Subcutaneous adipose tissue (tissue), 4 donors: ENCODE results near the gene ZC3H7A. TPM values are rescaled to one million over a fixed set of nuclear protein-coding genes. Genes with fewer than 3 reads are reported as not detected.

ENCODE experiments used
- total RNA-seq, 4 donors: library from RNA; depleted of rRNA; stranded (reverse); fragments of >200 nt; gene quantifications; one replicate each; pipeline ENCODE4 v1.1.0, GENCODE V29; 2016
- TF ChIP-seq, protein P1 (sequence below): fragments of 450-650 bp; IDR thresholded peaks from one replicate; pipeline ENCODE4 v1.5.1; 2016; ENCODE audit warnings: low read depth, mild to moderate bottlenecking, control low read depth, antibody characterized with exemption, moderate library complexity

The ZC3H7A gene
- total RNA-seq, 4 donors from 2014 or later: 68.5 to 100 (median 94.7) TPM

DNA sequence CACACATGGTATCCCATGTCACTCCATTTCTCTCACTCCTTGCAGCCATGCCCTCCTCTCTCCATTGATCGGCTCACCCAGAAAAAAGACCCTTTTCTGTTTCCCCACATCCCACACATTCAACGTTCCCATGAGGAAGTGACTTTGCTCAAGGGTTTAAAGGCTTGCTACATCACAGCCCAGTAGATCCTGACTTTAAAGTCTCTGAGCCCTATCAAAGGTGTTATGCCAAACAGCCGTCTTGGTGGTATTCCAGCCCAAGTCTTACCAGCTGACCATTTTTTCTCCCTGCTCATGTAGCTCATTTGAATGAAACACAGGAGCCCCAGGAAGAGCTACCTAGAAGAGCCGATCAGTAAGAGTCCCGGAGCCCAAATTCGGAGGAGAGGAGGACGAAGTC lies 47.0 kb downstream of the ZC3H7A start:
- TF ChIP-seq, protein P1, sequence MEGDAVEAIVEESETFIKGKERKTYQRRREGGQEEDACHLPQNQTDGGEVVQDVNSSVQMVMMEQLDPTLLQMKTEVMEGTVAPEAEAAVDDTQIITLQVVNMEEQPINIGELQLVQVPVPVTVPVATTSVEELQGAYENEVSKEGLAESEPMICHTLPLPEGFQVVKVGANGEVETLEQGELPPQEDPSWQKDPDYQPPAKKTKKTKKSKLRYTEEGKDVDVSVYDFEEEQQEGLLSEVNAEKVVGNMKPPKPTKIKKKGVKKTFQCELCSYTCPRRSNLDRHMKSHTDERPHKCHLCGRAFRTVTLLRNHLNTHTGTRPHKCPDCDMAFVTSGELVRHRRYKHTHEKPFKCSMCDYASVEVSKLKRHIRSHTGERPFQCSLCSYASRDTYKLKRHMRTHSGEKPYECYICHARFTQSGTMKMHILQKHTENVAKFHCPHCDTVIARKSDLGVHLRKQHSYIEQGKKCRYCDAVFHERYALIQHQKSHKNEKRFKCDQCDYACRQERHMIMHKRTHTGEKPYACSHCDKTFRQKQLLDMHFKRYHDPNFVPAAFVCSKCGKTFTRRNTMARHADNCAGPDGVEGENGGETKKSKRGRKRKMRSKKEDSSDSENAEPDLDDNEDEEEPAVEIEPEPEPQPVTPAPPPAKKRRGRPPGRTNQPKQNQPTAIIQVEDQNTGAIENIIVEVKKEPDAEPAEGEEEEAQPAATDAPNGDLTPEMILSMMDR: no peak

DNA sequence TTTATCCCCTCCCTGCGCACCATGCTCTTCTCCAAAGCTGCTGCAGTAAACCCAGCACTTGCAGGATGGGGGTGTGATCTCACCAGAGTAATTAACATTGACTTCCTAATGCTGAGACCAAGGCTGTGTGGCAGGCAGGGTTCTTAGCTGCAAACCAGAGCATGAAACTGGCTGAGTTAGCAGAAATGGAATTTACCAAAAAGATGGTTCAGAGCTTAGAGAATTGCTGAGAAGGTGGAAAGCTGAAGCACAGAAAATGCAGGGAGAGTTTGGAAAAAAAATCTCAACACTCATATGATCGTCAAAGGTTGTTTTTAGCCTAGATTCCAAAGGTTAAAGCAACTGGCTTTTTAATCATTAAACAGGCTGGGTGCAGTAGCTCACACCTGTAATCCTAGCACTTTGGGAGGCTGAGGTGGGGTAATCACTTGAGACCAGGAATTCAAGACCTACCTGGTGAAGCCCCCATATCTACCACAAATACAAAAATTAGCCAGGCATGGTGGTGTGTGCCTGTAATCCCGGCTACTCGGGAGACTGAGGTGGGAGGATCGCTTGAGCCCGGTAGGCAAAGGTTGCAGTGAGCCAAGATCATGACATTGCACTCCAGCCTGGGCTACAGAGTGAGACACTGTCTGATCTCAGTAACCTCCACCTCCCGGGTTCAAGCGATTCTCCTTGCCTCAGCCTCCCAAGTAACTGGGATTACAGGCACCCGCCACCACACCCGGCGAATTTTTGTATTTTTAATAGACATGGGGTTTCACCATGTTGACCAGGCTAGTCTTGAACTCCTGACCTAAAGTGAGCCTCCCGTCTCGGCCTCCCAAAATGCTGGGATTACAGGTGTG lies 48.4 kb downstream of the ZC3H7A start:
- TF ChIP-seq, protein P1: no peak

GRCh38 chr16:11747949-11748403 lies 49.1 kb downstream of the ZC3H7A start:
- TF ChIP-seq, protein P1: no peak

- TF ChIP-seq, protein P1: no peak
These were observed 53.0 kb downstream of the ZC3H7A start for GRCh38 chr16:11744075-11744470.

DNA sequence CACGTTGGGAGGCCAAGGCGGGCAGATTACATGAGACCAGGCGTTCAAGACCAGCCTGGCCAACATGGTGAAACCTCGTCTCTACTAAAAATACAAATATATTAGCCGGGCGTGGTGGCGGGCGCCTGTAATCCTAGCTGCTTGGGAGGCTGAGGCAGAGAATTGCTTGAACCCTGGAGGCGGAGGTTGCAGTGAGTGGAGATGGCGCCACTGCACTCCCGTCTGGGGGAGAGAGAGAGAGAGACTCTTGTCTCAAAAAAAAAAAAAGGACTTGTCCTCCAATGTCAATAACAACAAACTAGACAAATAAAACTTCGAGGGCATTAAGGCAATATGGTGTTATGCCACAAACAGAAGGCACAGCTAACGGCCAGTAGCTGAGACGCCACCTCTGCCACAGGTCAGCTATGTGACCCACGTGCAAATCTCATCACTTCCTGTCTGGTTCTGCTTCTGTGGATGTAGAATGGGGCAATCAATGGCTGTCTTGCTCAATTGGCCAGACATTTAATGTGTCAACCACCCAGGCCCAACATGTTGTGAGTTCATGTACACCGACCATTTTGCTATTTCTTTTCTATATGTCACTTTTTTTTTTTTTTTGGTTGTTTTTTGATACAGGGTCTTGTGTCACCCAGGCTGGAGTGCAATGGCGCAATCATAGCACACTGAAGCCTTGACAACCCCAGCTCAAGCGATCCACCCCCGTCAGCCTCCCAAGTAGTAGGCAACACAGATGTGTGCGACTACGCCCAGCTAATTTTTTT lies 53.6 kb downstream of the ZC3H7A start:
- TF ChIP-seq, protein P1: no peak

- TF ChIP-seq, protein P1: no peak
These were observed 54.3 kb downstream of the ZC3H7A start, which contains the start of gene TXNDC11 for GRCh38 chr16:11742536-11743307. Gene TXNDC11, minus strand, starts transcription at chr16:11742857. Its CDS starts 127 bp downstream, at chr16:11742730.
